ENCODE results near the gene ABCA9.
"Not testable (repeated sequence)": the region's sequence is repeated elsewhere in the genome, so short reads cannot be mapped to it uniquely, and the experiment has no call there.

The ABCA9 gene

DNA sequence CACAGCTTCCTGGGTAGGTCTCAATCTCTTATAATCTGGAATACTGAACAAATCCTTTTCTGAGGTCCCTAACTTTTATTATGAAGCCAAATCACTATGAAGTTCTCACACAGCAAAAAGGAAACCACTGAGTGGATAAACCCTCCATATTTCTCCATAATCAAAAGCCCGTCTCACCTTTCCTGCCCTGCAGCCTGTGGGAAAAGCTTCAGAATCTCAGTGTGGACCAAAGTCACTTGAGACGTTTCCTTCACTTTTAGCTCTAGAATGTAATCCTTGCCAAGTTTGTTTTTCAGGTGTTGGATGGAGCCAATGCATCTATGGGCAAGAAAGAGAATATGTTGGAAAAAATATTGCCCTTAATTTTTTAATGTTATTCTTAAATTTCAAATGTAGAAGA is 22.0 kb upstream of the ABCA9 start:
- DNase-seq (ENCODE audit: low spot score) = no peak
- in situ Hi-C loops (cut with MboI; ENCODE audit: low pct_unique_long_range_greater_than_20kb, low sequenced_read_pairs, unreplicated experiment) = no loop called here
- TF ChIP-seq CTCF (IDR thresholded peaks at IDR 0.05; ENCODE audit: extremely low read depth, insufficient read depth, missing control alignments) = no peak

DNA sequence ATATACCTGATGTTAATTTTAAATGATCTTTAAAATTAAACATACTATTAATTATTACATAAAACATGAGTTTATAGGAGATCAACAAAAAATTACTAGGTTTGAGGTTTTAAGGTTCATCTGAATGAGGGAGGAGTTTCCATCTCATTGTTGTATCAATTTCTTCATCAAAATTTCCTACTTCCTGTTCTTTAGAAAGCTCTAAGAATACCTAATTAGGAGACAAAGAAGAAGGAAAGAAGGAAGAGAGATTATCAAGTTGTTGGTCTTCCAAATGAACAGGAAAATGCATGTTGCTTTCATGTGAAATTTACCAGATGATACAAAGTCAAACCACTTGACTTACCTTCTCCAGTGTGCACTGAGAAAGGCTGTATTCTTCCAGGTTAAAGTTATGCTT is 18.1 kb upstream of the ABCA9 start:
- TF ChIP-seq CTCF (IDR thresholded peaks at IDR 0.05; ENCODE audit: extremely low read depth, insufficient read depth, missing control alignments) = no peak
- in situ Hi-C loops (cut with MboI; ENCODE audit: low pct_unique_long_range_greater_than_20kb, low sequenced_read_pairs, unreplicated experiment) = no loop called here
- no peak for DNase-seq (ENCODE audit: low spot score)

DNA sequence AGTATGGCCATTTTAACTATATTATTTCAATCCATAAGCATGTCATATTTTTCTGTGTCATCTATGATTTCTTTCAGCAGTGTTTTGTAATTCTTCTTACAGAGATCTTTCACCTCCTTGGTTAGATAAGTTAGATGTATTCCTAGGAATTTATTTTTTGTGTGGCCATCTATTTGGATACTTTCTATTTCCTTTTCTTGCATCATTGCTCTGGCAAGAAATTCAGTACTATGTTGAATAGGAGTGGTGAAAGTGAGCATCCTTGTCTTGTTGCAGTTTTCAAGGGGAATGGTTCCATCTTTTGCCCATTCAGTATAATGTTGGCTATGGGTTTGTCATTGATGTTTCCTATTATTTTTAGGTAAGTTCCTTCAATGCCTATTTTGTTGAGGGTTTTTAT is 15.1 kb upstream of the ABCA9 start:
- in situ Hi-C loops (cut with MboI; ENCODE audit: low pct_unique_long_range_greater_than_20kb, low sequenced_read_pairs, unreplicated experiment) = no loop called here

GRCh38 chr17:69073392-69073791 is 12.7 kb upstream of the ABCA9 start:
- in situ Hi-C loops (cut with MboI; ENCODE audit: low pct_unique_long_range_greater_than_20kb, low sequenced_read_pairs, unreplicated experiment) = not testable (repeated sequence)

More for the DNA sequence above, 15.1 kb upstream of the ABCA9 start:
- no peak for TF ChIP-seq CTCF (IDR thresholded peaks at IDR 0.05; ENCODE audit: extremely low read depth, insufficient read depth, missing control alignments)
- no peak for DNase-seq (ENCODE audit: low spot score)

DNA sequence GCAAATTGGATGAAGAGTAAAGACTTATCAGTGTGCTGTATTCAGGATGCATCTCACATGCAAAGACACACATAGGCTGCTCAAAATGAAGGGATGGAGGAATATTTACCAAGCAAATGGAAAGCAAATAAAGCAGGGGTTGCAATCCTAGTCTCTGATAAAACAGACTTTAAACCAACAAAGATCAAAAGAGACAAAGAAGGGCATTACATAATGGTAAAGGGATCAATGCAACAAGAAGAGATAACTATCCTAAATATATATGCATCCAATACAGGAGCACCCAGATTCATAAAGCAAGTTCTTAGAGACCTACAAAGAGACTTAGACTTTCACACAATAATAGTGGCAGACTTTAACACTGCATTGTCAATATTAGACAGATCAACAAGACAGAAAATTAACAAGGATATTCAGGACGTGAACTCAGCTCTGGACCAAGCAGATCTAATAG is 12.1 kb upstream of the ABCA9 start:
- DNase-seq (ENCODE audit: low spot score); in situ Hi-C loops (cut with MboI; ENCODE audit: low pct_unique_long_range_greater_than_20kb, low sequenced_read_pairs, unreplicated experiment): not testable (repeated sequence)

More at GRCh38 chr17:69073392-69073791, 12.7 kb upstream of the ABCA9 start:
- not testable (repeated sequence) for DNase-seq (ENCODE audit: low spot score)

- DNase-seq (ENCODE audit: low spot score); in situ Hi-C loops (cut with MboI; ENCODE audit: low pct_unique_long_range_greater_than_20kb, low sequenced_read_pairs, unreplicated experiment): not testable (repeated sequence)
These were observed 10.5 kb upstream of the ABCA9 start for GRCh38 chr17:69071233-69071586.

DNA sequence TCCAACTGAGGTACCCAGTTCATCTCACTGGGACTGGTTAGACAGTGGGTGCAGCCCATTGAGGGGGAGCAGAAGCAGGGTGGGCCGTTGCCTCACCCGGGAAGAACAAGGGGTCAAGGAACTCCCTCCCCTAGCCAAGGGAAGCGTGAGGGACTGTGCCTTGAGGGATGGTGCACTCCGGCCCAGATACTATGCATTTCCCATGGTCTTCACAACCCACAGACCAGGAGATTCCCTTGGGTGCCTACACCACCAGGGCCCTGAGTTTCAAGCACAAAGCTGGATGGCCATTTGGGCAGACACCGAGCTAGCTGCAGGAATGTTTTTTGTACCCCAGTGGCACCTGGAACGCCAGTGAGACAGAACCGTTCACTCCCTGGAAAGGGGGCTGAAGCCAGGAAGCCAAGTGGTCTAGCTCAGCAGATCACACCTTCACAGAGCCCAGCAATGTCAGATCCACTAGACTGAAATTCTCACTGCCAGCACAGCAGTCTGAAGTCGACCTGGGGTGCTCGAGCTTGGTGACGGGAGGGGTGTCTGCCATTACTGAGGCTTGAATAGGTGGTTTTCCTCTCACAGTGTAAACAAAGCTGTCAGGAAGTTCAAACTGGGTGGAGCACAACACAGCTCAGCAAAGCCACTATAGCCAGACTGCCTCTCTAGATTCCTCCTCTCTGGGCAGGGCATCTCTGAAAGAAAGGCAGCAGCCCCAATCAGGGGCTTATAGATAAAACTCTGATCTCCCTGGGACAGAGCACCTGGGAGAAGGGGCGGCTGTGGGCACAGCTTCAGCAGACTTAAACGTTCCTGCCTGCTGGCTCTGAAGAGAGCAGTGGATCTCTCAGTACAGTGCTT is 9.9 kb upstream of the ABCA9 start:
- in situ Hi-C loops (cut with MboI; ENCODE audit: low pct_unique_long_range_greater_than_20kb, low sequenced_read_pairs, unreplicated experiment); DNase-seq (ENCODE audit: low spot score): not testable (repeated sequence)

GRCh38 chr17:69069226-69069750 is 8.6 kb upstream of the ABCA9 start:
- DNase-seq (ENCODE audit: low spot score) = no peak
- in situ Hi-C loops (cut with MboI; ENCODE audit: low pct_unique_long_range_greater_than_20kb, low sequenced_read_pairs, unreplicated experiment) = no loop called here
- no peak for TF ChIP-seq CTCF (IDR thresholded peaks at IDR 0.05; ENCODE audit: extremely low read depth, insufficient read depth, missing control alignments)

Data from GM13977 (cell line).